ENCODE results near the gene IL26. TPM values are rescaled to one million over a fixed set of nuclear protein-coding genes. Genes with fewer than 3 reads are reported as not detected.

Gene IL26
- total RNA-seq, 1 experiment from 2014 or later, result not detected

GRCh38 chr12:68234140-68234539 lies 8.5 kb upstream of the IL26 start:
- no peak for DNase-seq
- H3K4me1 ChIP-seq (replicated peaks; ENCODE audit: insufficient read depth), result peaks cover 5% of the 10 kb centered on the region
- H3K4me3 ChIP-seq, result no peak overlapping the region
- H3F3A ChIP-seq (ENCODE audit: insufficient read depth, low read depth), result peaks cover 5% of the 10 kb centered on the region; the same call in 1 of the 2 replicates
- TF ChIP-seq EZH2 (IDR thresholded peaks at IDR 0.05; ENCODE audit: low read depth), result no peak
- TF ChIP-seq CTCF (conservative IDR thresholded peaks at IDR 0.05), result no peak
- intact Hi-C loops (cut with micrococcal nuclease; ENCODE audit: unreplicated experiment), result no loop called here
- H3K4me2 ChIP-seq, result no peak overlapping the region
- no peaks in the 10 kb centered on the region for H3K79me2 ChIP-seq (ENCODE audit: low read depth)
- H4K20me1 ChIP-seq (ENCODE audit: insufficient read depth), result no peaks in the 10 kb centered on the region
- H2AFZ ChIP-seq, result no peak overlapping the region
- H3K9me2 ChIP-seq (ENCODE audit: insufficient read depth), result no peaks in the 10 kb centered on the region
- no TSS peak for BruUV-seq (replicated peaks)
- H3K27me3 ChIP-seq (ENCODE audit: insufficient read depth, low read depth), result no peaks in the 10 kb centered on the region
- no peaks in the 10 kb centered on the region for H3K9me3 ChIP-seq (ENCODE audit: insufficient read depth, low read depth)
- ChIA-PET POLR2A (ENCODE audit: unreplicated experiment) (no interaction called here), CTCF (no interaction called here)
- no peak overlapping the region for H3K27ac ChIP-seq
- H3K36me3 ChIP-seq (ENCODE audit: low read depth), result no peaks in the 10 kb centered on the region

- Histone ChIP-seq H3K79me2 (ENCODE audit: low read depth) (no peaks in the 10 kb centered on the region), H3K4me1 (replicated peaks; ENCODE audit: insufficient read depth) (no peaks in the 10 kb centered on the region), H3K4me3 (no peak overlapping the region), H3K36me3 (ENCODE audit: low read depth) (no peaks in the 10 kb centered on the region), H3K27ac (no peak overlapping the region), H4K20me1 (ENCODE audit: insufficient read depth) (no peaks in the 10 kb centered on the region), H3K9me3 (ENCODE audit: insufficient read depth, low read depth) (no peaks in the 10 kb centered on the region), H3K9me2 (ENCODE audit: insufficient read depth) (no peaks in the 10 kb centered on the region), H3K27me3 (ENCODE audit: insufficient read depth, low read depth) (no peaks in the 10 kb centered on the region), H2AFZ (no peak overlapping the region), H3K4me2 (no peak overlapping the region), H3F3A (ENCODE audit: insufficient read depth, low read depth) (no peaks in the 10 kb centered on the region)
- TF ChIP-seq EZH2 (IDR thresholded peaks at IDR 0.05; ENCODE audit: low read depth), result no peak
- no peak for TF ChIP-seq CTCF (conservative IDR thresholded peaks at IDR 0.05)
- ChIA-PET CTCF (no interaction called here), POLR2A (ENCODE audit: unreplicated experiment) (no interaction called here)
- intact Hi-C loops (cut with micrococcal nuclease; ENCODE audit: unreplicated experiment), result no loop called here
- no TSS peak for BruUV-seq (replicated peaks)
- no peak for DNase-seq
These were observed 7.9 kb upstream of the IL26 start for GRCh38 chr12:68233498-68233897.

- no peaks in the 10 kb centered on the region for H3K79me2 ChIP-seq (ENCODE audit: low read depth)
- no peak overlapping the region for H3K4me3 ChIP-seq
- H3K9me3 ChIP-seq (ENCODE audit: insufficient read depth, low read depth), result no peaks in the 10 kb centered on the region
- CTCF ChIA-PET, result interaction anchor here (0.6 kb wide), 1 partner anchor 105 kb away, joined by 3 read pairs; no protein-coding TSS in a partner anchor
- POLR2A ChIA-PET (ENCODE audit: unreplicated experiment), result interaction anchor here (0.7 kb wide), 1 partner anchor 379 kb away, joined by 4 read pairs; no protein-coding TSS in a partner anchor
- no peak overlapping the region for H3K27ac ChIP-seq
- no peaks in the 10 kb centered on the region for H3F3A ChIP-seq (ENCODE audit: insufficient read depth, low read depth)
- H3K4me1 ChIP-seq (replicated peaks; ENCODE audit: insufficient read depth), result no peaks in the 10 kb centered on the region
- H2AFZ ChIP-seq, result no peak overlapping the region
- no peaks in the 10 kb centered on the region for H3K9me2 ChIP-seq (ENCODE audit: insufficient read depth)
- TF ChIP-seq CTCF (conservative IDR thresholded peaks at IDR 0.05), result no peak
- TF ChIP-seq EZH2 (IDR thresholded peaks at IDR 0.05; ENCODE audit: low read depth), result no peak
- intact Hi-C loops (cut with micrococcal nuclease; ENCODE audit: unreplicated experiment), result no loop called here
- H4K20me1 ChIP-seq (ENCODE audit: insufficient read depth), result no peaks in the 10 kb centered on the region
- no peaks in the 10 kb centered on the region for H3K27me3 ChIP-seq (ENCODE audit: insufficient read depth, low read depth)
- BruUV-seq (replicated peaks), result no TSS peak
- no peak overlapping the region for H3K4me2 ChIP-seq
- H3K36me3 ChIP-seq (ENCODE audit: low read depth), result no peaks in the 10 kb centered on the region
- no peak for DNase-seq
These were observed 6.1 kb upstream of the IL26 start for GRCh38 chr12:68231691-68232090.

Measured in PC-9 (cell line).